Vagina (tissue), 2 donors: ENCODE results near the gene SYCP2. TPM values are rescaled to one million over a fixed set of nuclear protein-coding genes. Genes with fewer than 3 reads are reported as not detected.
"Not testable (repeated sequence)": the region's sequence is repeated elsewhere in the genome, so short reads cannot be mapped to it uniquely, and the experiment has no call there.

ENCODE experiments used
- DNase-seq, 2 donors: peaks; one replicate each; pipeline ENCODE4 v3.0.0-alpha.2; 2017; ENCODE audit errors: extremely low spot score in 2 of 2
- H3K27ac ChIP-seq: fragments of 200-600 bp; sonication (generic); one replicate; pipeline ENCODE4 v1.5.1; 2019
- H3K27me3 ChIP-seq: fragments of 200-600 bp; sonication (generic); one replicate; pipeline ENCODE4 v1.5.1; 2019
- H3K36me3 ChIP-seq, 2 donors: fragments of 200-600 bp; sonication (generic); one replicate each; pipeline ENCODE4 v1.5.1; 2017 to 2019
- H3K4me1 ChIP-seq: fragments of 200-600 bp; sonication (generic); one replicate; pipeline ENCODE4 v1.5.1; 2019
- H3K4me3 ChIP-seq, 2 donors: fragments of 200-600 bp; sonication (generic); 1 replicate in 1 of 2; 2 replicates in 1 of 2; pipeline ENCODE4 v1.5.1; 2016 to 2019
- H3K9me3 ChIP-seq: fragments of 200-600 bp; sonication (generic); one replicate; pipeline ENCODE4 v1.5.1; 2019
- CTCF ChIP-seq, 3 experiments: fragments of 450-650 bp in 2 of 3; fragments of 200-600 bp in 1 of 3; sonication (generic) in 1 of 3; IDR thresholded peaks; one replicate each; pipeline ENCODE4 v1.5.1; 2017 to 2019; ENCODE audit warnings: antibody characterized with exemption in 3 of 3, mild to moderate bottlenecking in 2 of 3, moderate library complexity in 2 of 3
- POLR2A ChIP-seq, 2 donors: fragments of 450-650 bp; IDR thresholded peaks; one replicate each; pipeline ENCODE4 v1.6.1; 2017; ENCODE audit warnings: antibody characterized with exemption in 2 of 2, mild to moderate bottlenecking in 2 of 2, moderate library complexity in 2 of 2
- POLR2AphosphoS5 ChIP-seq, 2 donors: sonication (generic); formaldehyde crosslinking; IDR thresholded peaks; one replicate each; pipeline ENCODE4 v1.9.0; 2017; ENCODE audit warnings: antibody characterized with exemption in 2 of 2, mild to moderate bottlenecking in 2 of 2, low read depth in 1 of 2; ENCODE audit not compliant: insufficient read depth in 1 of 2
- intact Hi-C: fragments of 100-400 bp; cut with DNase I; formaldehyde crosslinking; loops from one replicate; pipeline ENCODE4 v1.15.1; 2023
- total RNA-seq: library from RNA; depleted of rRNA; stranded (reverse); fragments of >200 nt; gene quantifications from one replicate; pipeline ENCODE4 v1.2.3, GENCODE V29; 2016

Gene SYCP2
- total RNA-seq, 1 donor from 2014 or later, result 3.2 TPM

GRCh38 chr20:59891581-59891980 is 41.9 kb downstream of the SYCP2 start:
- TF ChIP-seq POLR2A (IDR thresholded peaks at IDR 0.05) (no peak), POLR2AphosphoS5 (IDR thresholded peaks at IDR 0.05; ENCODE audit: insufficient read depth in 1 of 2, low read depth in 1 of 2) (no peak), CTCF (IDR thresholded peaks at IDR 0.05) (no peak)
- Histone ChIP-seq H3K36me3 (no peaks in the 10 kb centered on the region), H3K4me1 (no peaks in the 10 kb centered on the region), H3K27ac (no peak overlapping the region), H3K9me3 (no peaks in the 10 kb centered on the region), H3K4me3 (no peak overlapping the region), H3K27me3 (no peaks in the 10 kb centered on the region)
- no peak for DNase-seq
- intact Hi-C loops, result no loop called here

DNA sequence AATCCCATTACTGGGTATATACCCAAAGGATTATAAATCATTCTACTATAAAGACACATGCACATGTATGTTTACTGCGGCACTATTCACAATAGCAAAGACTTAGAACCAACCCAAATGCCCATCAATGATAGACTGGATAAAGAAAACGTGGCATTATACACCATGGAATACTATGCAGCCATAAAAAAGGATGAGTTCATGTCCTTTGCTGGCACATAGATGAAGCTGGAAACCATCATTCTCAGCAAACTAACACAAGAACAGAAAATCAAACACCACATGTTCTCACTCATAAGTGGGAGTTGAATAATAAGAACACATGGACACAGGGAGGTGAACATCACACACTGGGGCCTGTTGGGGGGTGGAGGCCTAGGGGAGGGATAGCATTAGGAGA is 43.4 kb downstream of the SYCP2 start:
- DNase-seq, H3K4me3 ChIP-seq, H3K9me3 ChIP-seq, intact Hi-C loops, H3K36me3 ChIP-seq, H3K4me1 ChIP-seq, H3K27me3 ChIP-seq, H3K27ac ChIP-seq: not testable (repeated sequence)

GRCh38 chr20:59888050-59888449 is 45.4 kb downstream of the SYCP2 start:
- H3K36me3 ChIP-seq, result no peaks in the 10 kb centered on the region
- TF ChIP-seq CTCF (IDR thresholded peaks at IDR 0.05), result no peak
- no peak for TF ChIP-seq POLR2A (IDR thresholded peaks at IDR 0.05)
- TF ChIP-seq POLR2AphosphoS5 (IDR thresholded peaks at IDR 0.05; ENCODE audit: insufficient read depth in 1 of 2, low read depth in 1 of 2), result no peak
- no peaks in the 10 kb centered on the region for H3K9me3 ChIP-seq
- intact Hi-C loops, result no loop called here
- H3K4me1 ChIP-seq, result no peaks in the 10 kb centered on the region
- no peaks in the 10 kb centered on the region for H3K27me3 ChIP-seq
- no peak overlapping the region for H3K4me3 ChIP-seq
- H3K27ac ChIP-seq, result no peak overlapping the region
- DNase-seq, result no peak

GRCh38 chr20:59884494-59884893 is 48.9 kb downstream of the SYCP2 start:
- Histone ChIP-seq H3K27me3 (no peaks in the 10 kb centered on the region), H3K4me1 (no peaks in the 10 kb centered on the region), H3K9me3 (no peaks in the 10 kb centered on the region), H3K27ac (no peak overlapping the region), H3K36me3 (no peaks in the 10 kb centered on the region), H3K4me3 (no peak overlapping the region)
- intact Hi-C loops, result no loop called here
- no peak for DNase-seq
- TF ChIP-seq POLR2A (IDR thresholded peaks at IDR 0.05) (no peak), CTCF (IDR thresholded peaks at IDR 0.05) (no peak), POLR2AphosphoS5 (IDR thresholded peaks at IDR 0.05; ENCODE audit: insufficient read depth in 1 of 2, low read depth in 1 of 2) (no peak)

- Histone ChIP-seq H3K4me1 (no peaks in the 10 kb centered on the region), H3K9me3 (no peaks in the 10 kb centered on the region), H3K4me3 (no peak overlapping the region), H3K27me3 (no peaks in the 10 kb centered on the region), H3K27ac (no peak overlapping the region), H3K36me3 (no peaks in the 10 kb centered on the region)
- intact Hi-C loops, result no loop called here
- TF ChIP-seq POLR2AphosphoS5 (IDR thresholded peaks at IDR 0.05; ENCODE audit: insufficient read depth in 1 of 2, low read depth in 1 of 2), result no peak
- TF ChIP-seq CTCF (IDR thresholded peaks at IDR 0.05), result no peak
- TF ChIP-seq POLR2A (IDR thresholded peaks at IDR 0.05), result no peak
- DNase-seq, result no peak
Measured at GRCh38 chr20:59880198-59880597, 53.2 kb downstream of the SYCP2 start.

DNA sequence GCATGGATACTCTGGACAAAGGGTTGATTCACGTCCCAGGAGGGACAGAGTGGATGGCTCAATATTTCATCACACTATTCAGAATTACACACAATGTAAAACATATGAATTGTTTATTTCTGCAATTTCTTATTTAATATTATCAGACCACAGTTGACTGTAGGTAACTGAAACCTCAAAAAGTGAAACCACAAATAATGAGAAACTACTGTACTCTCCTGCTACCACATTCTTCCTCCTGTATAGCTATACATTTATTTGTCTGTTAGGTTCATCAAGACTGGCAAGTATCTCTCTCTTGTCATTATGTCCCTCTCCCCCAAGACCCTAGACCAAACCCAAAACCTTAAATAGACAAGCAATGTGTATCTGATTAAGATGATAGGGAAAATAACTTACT is 60.0 kb downstream of the SYCP2 start:
- no peaks in the 10 kb centered on the region for H3K27me3 ChIP-seq
- no peaks in the 10 kb centered on the region for H3K36me3 ChIP-seq
- intact Hi-C loops, result no loop called here
- H3K9me3 ChIP-seq, result no peaks in the 10 kb centered on the region
- no peak overlapping the region for H3K27ac ChIP-seq
- TF ChIP-seq CTCF (IDR thresholded peaks at IDR 0.05) (no peak), POLR2A (IDR thresholded peaks at IDR 0.05) (no peak), POLR2AphosphoS5 (IDR thresholded peaks at IDR 0.05; ENCODE audit: insufficient read depth in 1 of 2, low read depth in 1 of 2) (no peak)
- DNase-seq, result no peak
- H3K4me1 ChIP-seq, result no peaks in the 10 kb centered on the region
- no peak overlapping the region for H3K4me3 ChIP-seq
